SK-N-SH (cell line): ENCODE data around the gene SIK2. TPM values are rescaled to one million over a fixed set of nuclear protein-coding genes. Genes with fewer than 3 reads are reported as not detected.

Source experiments
- CTCF ChIA-PET: fragments of 300-600, 350-600 bp; formaldehyde crosslinking; extraction: SDS; loops from one replicate; lab custom pipeline; 2021; lab: Yijun Ruan, JAX
- POLR2A ChIA-PET: fragments of 350-600 bp; sonication (Branson Sonifier 250); formaldehyde crosslinking; extraction: SDS; loops from one replicate; lab custom pipeline; 2020; ENCODE audit warnings: antibody characterized with exemption, inconsistent platforms; lab: Yijun Ruan, JAX
- DNase-seq: peaks from one replicate; pipeline ENCODE4 v3.0.0; 2012
- H2AFZ ChIP-seq: fragments of 200-600 bp; sonication (generic); 2 replicates; pipeline ENCODE4 v1.8.1; 2016; ENCODE audit warnings: antibody characterized with exemption, mild to moderate bottlenecking, low read depth
- H3F3A ChIP-seq: fragments of 200-600 bp; sonication (generic); replicated peaks from 2 replicates; pipeline ENCODE3; 2016; ENCODE audit warnings: antibody characterized with exemption, mild to moderate bottlenecking; ENCODE audit not compliant: insufficient read depth
- H3K27ac ChIP-seq, 2 experiments: fragments of 200-500 bp in 1 of 2; fragments of 200-600 bp in 1 of 2; sonication (Bioruptor generic) in 1 of 2; sonication (generic), shearing (Covaris generic) in 1 of 2; 2 replicates each; pipeline versions ENCODE4 v1.5.1 to v1.6.1; 2014 to 2016; ENCODE audit warnings: low read depth in 2 of 2, inconsistent platforms in 1 of 2, low read length in 1 of 2, mild to moderate bottlenecking in 1 of 2, mixed read lengths in 1 of 2
- H3K27me3 ChIP-seq: fragments of 200-600 bp; sonication (generic), shearing (Covaris generic); 2 replicates; pipeline ENCODE4 v1.6.1; 2016; ENCODE audit warnings: mixed run types; ENCODE audit not compliant: insufficient read depth
- H3K36me3 ChIP-seq, 2 experiments: fragments of 200-500 bp in 1 of 2; fragments of 200-600 bp in 1 of 2; sonication (Bioruptor generic) in 1 of 2; sonication (generic) in 1 of 2; replicated peaks in 1 of 2; 2 replicates each; pipeline versions ENCODE3 to v1.5.1; 2014 to 2016; ENCODE audit warnings: low read length in 1 of 2, mild to moderate bottlenecking in 1 of 2; ENCODE audit not compliant: insufficient read depth in 2 of 2, control insufficient read depth in 1 of 2
- H3K4me1 ChIP-seq, 2 experiments: fragments of 200-500 bp in 1 of 2; fragments of 200-600 bp in 1 of 2; sonication (Bioruptor generic) in 1 of 2; sonication (generic), shearing (Covaris generic) in 1 of 2; 2 replicates each; pipeline versions ENCODE4 v1.5.1 to v1.6.1; 2014 to 2016; ENCODE audit warnings: low read depth in 1 of 2, low read length in 1 of 2, mixed run types in 1 of 2; ENCODE audit not compliant: insufficient read depth in 2 of 2, control insufficient read depth in 1 of 2
- H3K4me2 ChIP-seq: fragments of 200-600 bp; sonication (generic), shearing (Covaris generic); 2 replicates; pipeline ENCODE4 v1.6.1; 2017; ENCODE audit warnings: mixed run types
- H3K4me3 ChIP-seq, 2 experiments: fragments of 200-500 bp in 1 of 2; fragments of 200-600 bp in 1 of 2; sonication (Bioruptor generic) in 1 of 2; sonication (generic), shearing (Covaris generic) in 1 of 2; 2 replicates each; pipeline versions ENCODE4 v1.5.1 to v1.8.1; 2014 to 2016; ENCODE audit warnings: low read depth in 2 of 2, inconsistent platforms in 1 of 2, low read length in 1 of 2, mild to moderate bottlenecking in 1 of 2, mixed read lengths in 1 of 2, moderate library complexity in 1 of 2
- H3K79me2 ChIP-seq: fragments of 200-600 bp; sonication (generic); 2 replicates; pipeline ENCODE4 v1.8.1; 2017; ENCODE audit warnings: mild to moderate bottlenecking; ENCODE audit not compliant: insufficient read depth
- H3K9ac ChIP-seq: fragments of 200-600 bp; sonication (generic); 2 replicates; pipeline ENCODE4 v1.6.1; 2017; ENCODE audit warnings: mixed run types
- H3K9me2 ChIP-seq: fragments of 200-600 bp; sonication (generic); 2 replicates; pipeline ENCODE4 v1.6.1; 2017; ENCODE audit warnings: mixed run types
- H3K9me3 ChIP-seq: fragments of 200-600 bp; sonication (generic); 2 replicates; pipeline ENCODE4 v1.6.1; 2017; ENCODE audit warnings: mixed run types, mild to moderate bottlenecking, moderate library complexity
- H4K20me1 ChIP-seq: fragments of 200-600 bp; sonication (generic); 2 replicates; pipeline ENCODE4 v1.6.1; 2017; ENCODE audit warnings: mild to moderate bottlenecking, mixed run types; ENCODE audit not compliant: insufficient read depth
- FOXJ3 ChIP-seq: sonication (generic); formaldehyde crosslinking; IDR thresholded peaks from 2 replicates; pipeline ENCODE4 v1.5.1; 2020; ENCODE audit warnings: mild to moderate bottlenecking, missing genetic modification reagents
- FOXM1 ChIP-seq: IDR thresholded peaks from 2 replicates; pipeline ENCODE4 v1.4.0; 2012; ENCODE audit warnings: low read depth, mild to moderate bottlenecking
- MEF2A ChIP-seq: IDR thresholded peaks from 2 replicates; pipeline ENCODE4 v1.4.0; 2012; ENCODE audit warnings: low read depth, borderline replicate concordance
- NRF1 ChIP-seq: IDR thresholded peaks from 2 replicates; pipeline ENCODE4 v1.6.1; 2012; ENCODE audit warnings: low read depth, mild to moderate bottlenecking, low read length
- PBX3 ChIP-seq: IDR thresholded peaks from 2 replicates; pipeline ENCODE4; 2012
- REST ChIP-seq: IDR thresholded peaks from 2 replicates; pipeline ENCODE4 v1.6.1; 2012; ENCODE audit warnings: mild to moderate bottlenecking, low read depth, low read length, moderate library complexity
- RFX5 ChIP-seq: IDR thresholded peaks from 2 replicates; pipeline ENCODE4 v1.6.1; 2012; ENCODE audit warnings: mild to moderate bottlenecking, improper control_type of control experiment, low read length
- SIN3A ChIP-seq: IDR thresholded peaks from 2 replicates; pipeline ENCODE4 v1.6.1; 2012; ENCODE audit warnings: low read depth, mild to moderate bottlenecking, low read length, moderate library complexity, borderline replicate concordance
- TAF1 ChIP-seq: IDR thresholded peaks from 2 replicates; pipeline ENCODE4 v1.6.1; 2012; ENCODE audit warnings: low read depth, mild to moderate bottlenecking, low read length, moderate library complexity, borderline replicate concordance
- TEAD4 ChIP-seq: IDR thresholded peaks from 2 replicates; pipeline ENCODE4 v1.4.0; 2012; ENCODE audit warnings: mild to moderate bottlenecking, borderline replicate concordance; ENCODE audit not compliant: insufficient read depth
- YY1 ChIP-seq: IDR thresholded peaks from 2 replicates; pipeline ENCODE4 v1.4.0; 2012; ENCODE audit warnings: low read depth, mild to moderate bottlenecking
- polyA plus RNA-seq, 3 experiments: library from polyadenylated mRNA; depleted of rRNA; stranded (reverse); fragments of >200 nt; gene quantifications; 2 replicates each; pipeline ENCODE4 v1.2.3, GENCODE V29; 2012
- TF ChIP-seq, protein P1 (sequence below): fragments of 150-350 bp; IDR thresholded peaks from 2 replicates; pipeline ENCODE4 v1.6.1; 2017; ENCODE audit warnings: antibody characterized with exemption, low read length, low read depth, borderline replicate concordance

Gene SIK2
- polyA plus RNA-seq, 1 of the 3 experiments (the other 2 are of a cell fraction) = 8.9 TPM

- Histone ChIP-seq H4K20me1 (no peaks in the 10 kb centered on the region), H3K36me3 (no peaks in the 10 kb centered on the region)
- CTCF ChIA-PET = interaction anchor here (0.6 to 2.4 kb wide), 2 partner anchors 15 to 18 kb away, joined by 3 to 5 read pairs; no protein-coding TSS in a partner anchor
These were observed 20.1 kb upstream of the SIK2 start for GRCh38 chr11:111582163-111582562.

More at GRCh38 chr11:111582163-111582562, 20.1 kb upstream of the SIK2 start:
- peaks cover 14% of the 10 kb centered on the region for H3F3A ChIP-seq
- POLR2A ChIA-PET = no interaction called here
- no peak overlapping the region for H3K27ac ChIP-seq
- no peaks in the 10 kb centered on the region for H3K9me2 ChIP-seq
- peaks cover 0 to 11% of the 10 kb centered on the region in 2 experiments; a peak in 1 of 4 replicates for H3K4me1 ChIP-seq
- no peak overlapping the region for H2AFZ ChIP-seq
- no peak overlapping the region for H3K4me2 ChIP-seq
- H3K9ac ChIP-seq = no peak overlapping the region
- no peak for DNase-seq
- no peak for TF ChIP-seq NRF1
- TF ChIP-seq FOXJ3 (CRISPR knock-in tag) = no peak
- no peak for TF ChIP-seq TEAD4
- TF ChIP-seq, protein P1, sequence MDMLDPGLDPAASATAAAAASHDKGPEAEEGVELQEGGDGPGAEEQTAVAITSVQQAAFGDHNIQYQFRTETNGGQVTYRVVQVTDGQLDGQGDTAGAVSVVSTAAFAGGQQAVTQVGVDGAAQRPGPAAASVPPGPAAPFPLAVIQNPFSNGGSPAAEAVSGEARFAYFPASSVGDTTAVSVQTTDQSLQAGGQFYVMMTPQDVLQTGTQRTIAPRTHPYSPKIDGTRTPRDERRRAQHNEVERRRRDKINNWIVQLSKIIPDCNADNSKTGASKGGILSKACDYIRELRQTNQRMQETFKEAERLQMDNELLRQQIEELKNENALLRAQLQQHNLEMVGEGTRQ = no peak
- no peak for TF ChIP-seq TAF1
- no peak for TF ChIP-seq YY1
- TF ChIP-seq REST = no peak
- no peak for TF ChIP-seq FOXM1
- TF ChIP-seq MEF2A = no peak
- TF ChIP-seq RFX5 = no peak
- no peak for TF ChIP-seq PBX3
- TF ChIP-seq SIN3A = no peak
- no peak overlapping the region for H3K4me3 ChIP-seq
- H3K9me3 ChIP-seq = no peaks in the 10 kb centered on the region
- H3K27me3 ChIP-seq = no peaks in the 10 kb centered on the region
- no peaks in the 10 kb centered on the region for H3K79me2 ChIP-seq
